Fibroblast of lung (primary cell): Measurements from ENCODE around the gene MIPOL1. TPM values are rescaled to one million over a fixed set of nuclear protein-coding genes. Genes with fewer than 3 reads are reported as not detected.

Experiments used
- DNase-seq, 2 donors: peaks; one replicate each; pipeline versions ENCODE4 v3.0.0 to v3.0.0-alpha.2; 2010; ENCODE audit warnings: low read depth in 2 of 2
- H2AFZ ChIP-seq: 2 replicates; pipeline ENCODE4 v1.5.1; 2012; ENCODE audit warnings: low read length, control low read depth, inconsistent platforms
- H3K27ac ChIP-seq: 2 replicates; pipeline ENCODE4 v1.5.1; 2011; ENCODE audit warnings: low read length, control low read depth; ENCODE audit not compliant: insufficient read depth
- H3K27me3 ChIP-seq: 2 replicates; pipeline ENCODE4 v1.5.1; 2011; ENCODE audit warnings: mild to moderate bottlenecking, low read length; ENCODE audit not compliant: control insufficient read depth, insufficient read depth
- H3K36me3 ChIP-seq: 2 replicates; pipeline ENCODE4 v1.5.1; 2011; ENCODE audit warnings: low read length; ENCODE audit not compliant: control insufficient read depth, insufficient read depth
- H3K4me1 ChIP-seq: 2 replicates; pipeline ENCODE4 v1.5.1; 2011; ENCODE audit warnings: low read length; ENCODE audit not compliant: control insufficient read depth, insufficient read depth; ENCODE audit errors: extremely low read depth
- H3K4me2 ChIP-seq: 2 replicates; pipeline ENCODE4 v1.5.1; 2011; ENCODE audit warnings: low read length, control low read depth; ENCODE audit not compliant: insufficient read depth; ENCODE audit errors: extremely low read depth
- H3K4me3 ChIP-seq, 4 experiments: fragments of 200-600 bp in 1 of 4; sonication (generic) in 1 of 4; replicated peaks in 1 of 4; 2 replicates each; pipeline ENCODE4 v1.5.1; 2011 to 2016; ENCODE audit warnings: low read length in 4 of 4, low read depth in 3 of 4, mild to moderate bottlenecking in 3 of 4, control low read depth in 2 of 4, inconsistent platforms in 1 of 4, mixed read lengths in 1 of 4; ENCODE audit not compliant: insufficient read depth in 1 of 4; ENCODE audit errors: control extremely low read depth in 1 of 4
- H3K79me2 ChIP-seq: 2 replicates; pipeline ENCODE4 v1.5.1; 2012; ENCODE audit warnings: mild to moderate bottlenecking, low read length, inconsistent platforms; ENCODE audit not compliant: control insufficient read depth, insufficient read depth
- H3K9ac ChIP-seq: 2 replicates; pipeline ENCODE4 v1.5.1; 2011; ENCODE audit warnings: mild to moderate bottlenecking, low read length, control low read depth; ENCODE audit not compliant: insufficient read depth
- H3K9me3 ChIP-seq: 2 replicates; pipeline ENCODE4 v1.5.1; 2012; ENCODE audit warnings: low read depth, low read length; ENCODE audit not compliant: control insufficient read depth, insufficient read depth
- H4K20me1 ChIP-seq: 2 replicates; pipeline ENCODE4 v1.5.1; 2011; ENCODE audit warnings: low read length; ENCODE audit not compliant: control insufficient read depth, insufficient read depth; ENCODE audit errors: extremely low read depth
- EZH2 ChIP-seq: IDR thresholded peaks from 2 replicates; pipeline ENCODE4 v1.5.1; 2012; ENCODE audit warnings: low read length, control low read depth, mild to moderate bottlenecking; ENCODE audit errors: missing control alignments
- polyA plus RNA-seq, 2 donors: library from polyadenylated mRNA; depleted of rRNA in 1 of 2; stranded (reverse) in 1 of 2; unstranded in 1 of 2; fragments of >200 nt; gene quantifications; 2 replicates each; pipeline ENCODE4 v1.2.1, GENCODE V29; 2011 to 2012; ENCODE audit warnings: missing spikeins in 1 of 2
- total RNA-seq: library from RNA; depleted of rRNA; stranded (reverse); fragments of >200 nt; gene quantifications from 2 replicates; pipeline ENCODE4 v1.2.1, GENCODE V29; 2014
- TF ChIP-seq, protein P1 (sequence below), 2 donors: IDR thresholded peaks in 1 of 2; conservative IDR thresholded peaks in 1 of 2; 1 replicate in 1 of 2; 2 replicates in 1 of 2; pipeline ENCODE4 v1.5.1; 2011 to 2012; ENCODE audit warnings: low read length in 2 of 2, control low read depth in 1 of 2, inconsistent platforms in 1 of 2, low read depth in 1 of 2, mild to moderate bottlenecking in 1 of 2

Gene MIPOL1
- total and polyA plus RNA-seq, 2 donors (not counting 1 experiment from before 2014, with no cell fraction given): 6.4 to 8.6 TPM

DNA sequence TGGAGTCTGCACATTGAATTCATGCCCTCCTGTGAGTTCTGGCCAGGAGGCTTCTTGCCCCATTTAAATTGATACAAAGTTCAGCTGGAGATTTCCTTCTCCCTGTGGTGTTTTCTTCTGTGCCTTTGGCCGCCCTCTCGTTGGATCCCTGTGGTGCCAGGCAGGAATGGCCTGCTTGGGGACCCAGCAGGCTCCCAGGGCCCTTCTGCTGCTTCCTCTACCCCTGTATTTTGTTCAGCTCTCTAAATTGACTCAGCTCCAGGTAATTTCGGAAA is 200.1 kb downstream of the MIPOL1 start:
- Histone ChIP-seq H3K27ac (no peak overlapping the region), H3K4me3 (no peak overlapping the region), H3K9ac (no peak overlapping the region), H3K9me3 (no peaks in the 10 kb centered on the region), H4K20me1 (no peaks in the 10 kb centered on the region), H3K36me3 (no peaks in the 10 kb centered on the region), H2AFZ (no peak overlapping the region), H3K27me3 (no peaks in the 10 kb centered on the region), H3K4me2 (no peak overlapping the region), H3K79me2 (no peaks in the 10 kb centered on the region), H3K4me1 (no peaks in the 10 kb centered on the region)
- no peak for DNase-seq
- no peak for TF ChIP-seq EZH2
- TF ChIP-seq, protein P1, sequence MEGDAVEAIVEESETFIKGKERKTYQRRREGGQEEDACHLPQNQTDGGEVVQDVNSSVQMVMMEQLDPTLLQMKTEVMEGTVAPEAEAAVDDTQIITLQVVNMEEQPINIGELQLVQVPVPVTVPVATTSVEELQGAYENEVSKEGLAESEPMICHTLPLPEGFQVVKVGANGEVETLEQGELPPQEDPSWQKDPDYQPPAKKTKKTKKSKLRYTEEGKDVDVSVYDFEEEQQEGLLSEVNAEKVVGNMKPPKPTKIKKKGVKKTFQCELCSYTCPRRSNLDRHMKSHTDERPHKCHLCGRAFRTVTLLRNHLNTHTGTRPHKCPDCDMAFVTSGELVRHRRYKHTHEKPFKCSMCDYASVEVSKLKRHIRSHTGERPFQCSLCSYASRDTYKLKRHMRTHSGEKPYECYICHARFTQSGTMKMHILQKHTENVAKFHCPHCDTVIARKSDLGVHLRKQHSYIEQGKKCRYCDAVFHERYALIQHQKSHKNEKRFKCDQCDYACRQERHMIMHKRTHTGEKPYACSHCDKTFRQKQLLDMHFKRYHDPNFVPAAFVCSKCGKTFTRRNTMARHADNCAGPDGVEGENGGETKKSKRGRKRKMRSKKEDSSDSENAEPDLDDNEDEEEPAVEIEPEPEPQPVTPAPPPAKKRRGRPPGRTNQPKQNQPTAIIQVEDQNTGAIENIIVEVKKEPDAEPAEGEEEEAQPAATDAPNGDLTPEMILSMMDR (conservative IDR thresholded peaks at IDR 0.05 in 1 of 2, IDR thresholded peaks at IDR 0.05 in 1 of 2; ENCODE audit: low read depth in 1 of 2, low read length in 2 of 2): no peak

GRCh38 chr14:37399517-37399916 is 201.8 kb downstream of the MIPOL1 start:
- Histone ChIP-seq H3K4me2 (no peak overlapping the region), H3K79me2 (no peaks in the 10 kb centered on the region), H3K36me3 (no peaks in the 10 kb centered on the region), H3K9ac (no peak overlapping the region), H4K20me1 (no peaks in the 10 kb centered on the region), H3K27ac (no peak overlapping the region), H3K4me1 (no peaks in the 10 kb centered on the region), H3K4me3 (no peak overlapping the region), H3K9me3 (no peaks in the 10 kb centered on the region), H3K27me3 (no peaks in the 10 kb centered on the region), H2AFZ (no peak overlapping the region)
- no peak for DNase-seq
- no peak for TF ChIP-seq EZH2
- TF ChIP-seq, protein P1 (conservative IDR thresholded peaks at IDR 0.05 in 1 of 2, IDR thresholded peaks at IDR 0.05 in 1 of 2; ENCODE audit: low read depth in 1 of 2, low read length in 2 of 2): no peak

- Histone ChIP-seq H3K4me1 (no peaks in the 10 kb centered on the region), H3K27ac (no peak overlapping the region), H3K27me3 (no peaks in the 10 kb centered on the region), H3K4me2 (no peak overlapping the region), H3K36me3 (no peaks in the 10 kb centered on the region), H2AFZ (no peak overlapping the region), H3K4me3 (no peak overlapping the region), H3K9me3 (no peaks in the 10 kb centered on the region), H4K20me1 (no peaks in the 10 kb centered on the region), H3K79me2 (no peaks in the 10 kb centered on the region), H3K9ac (no peak overlapping the region)
- no peak for TF ChIP-seq EZH2
- TF ChIP-seq, protein P1 (conservative IDR thresholded peaks at IDR 0.05 in 1 of 2, IDR thresholded peaks at IDR 0.05 in 1 of 2; ENCODE audit: low read depth in 1 of 2, low read length in 2 of 2): no peak
- no peak for DNase-seq
Observed at GRCh38 chr14:37401093-37401492, 203.4 kb downstream of the MIPOL1 start.
